Body of pancreas (tissue), 4 donors: Measurements from ENCODE around the gene PLEKHG4B. TPM values are rescaled to one million over a fixed set of nuclear protein-coding genes. Genes with fewer than 3 reads are reported as not detected.

Experiments used
- ATAC-seq: fragments of 150-250 bp; one replicate; pipeline ENCODE4 v1.9.1; 2016
- DNase-seq, 4 donors: peaks; one replicate each; pipeline ENCODE4 v3.0.0-alpha.2; 2019
- H3K27ac ChIP-seq, 4 donors: fragments of 200-600 bp; sonication (generic); 1 replicate in 3 of 4; 2 replicates in 1 of 4; pipeline versions ENCODE4 v1.5.1 to v1.6.1; 2016 to 2019; ENCODE audit warnings: mild to moderate bottlenecking in 1 of 4, mixed read lengths in 1 of 4, moderate library complexity in 1 of 4
- H3K27me3 ChIP-seq, 2 donors: fragments of 200-600 bp; sonication (generic); one replicate each; pipeline ENCODE4 v1.6.0; 2016; ENCODE audit warnings: mild to moderate bottlenecking in 1 of 2
- H3K36me3 ChIP-seq, 2 donors: fragments of 200-600 bp; sonication (generic); replicated peaks in 1 of 2; 2 replicates each; pipeline ENCODE4 v1.5.1; 2016; ENCODE audit warnings: low read depth in 2 of 2; ENCODE audit not compliant: insufficient read depth in 1 of 2
- H3K4me1 ChIP-seq: fragments of 200-600 bp; sonication (generic); one replicate; pipeline ENCODE4 v1.6.0; 2016
- H3K4me3 ChIP-seq, 2 donors: fragments of 200-600 bp; sonication (generic); 1 replicate in 1 of 2; 2 replicates in 1 of 2; pipeline ENCODE4 v1.5.1; 2016 to 2019
- H3K9me3 ChIP-seq, 3 donors: fragments of 200-600 bp; sonication (generic); 1 replicate in 2 of 3; 2 replicates in 1 of 3; pipeline ENCODE4 v1.5.1; 2016
- CTCF ChIP-seq, 7 experiments: fragments of 450-650 bp in 4 of 7; fragments of 200-600 bp in 3 of 7; sonication (generic) in 3 of 7; IDR thresholded peaks; one replicate each; pipeline ENCODE4 v1.5.1; 2016 to 2019; ENCODE audit warnings: antibody characterized with exemption in 7 of 7
- POLR2A ChIP-seq, 3 donors: fragments of 450-650 bp; IDR thresholded peaks; one replicate each; pipeline ENCODE4 v1.6.1; 2016; ENCODE audit warnings: antibody characterized with exemption in 3 of 3, mild to moderate bottlenecking in 2 of 3
- WGBS, 2 donors: methylation state at CpG; one replicate each; pipeline ENCODE4 v1.1.5; 2017; 5-methylcytosine and 5-hydroxymethylcytosine counted together
- intact Hi-C: fragments of 100-400 bp; cut with DNase I; formaldehyde crosslinking; loops from one replicate; pipeline ENCODE4 v1.15.1; 2023
- total RNA-seq, 2 donors: library from RNA; depleted of rRNA; stranded (reverse); fragments of >200 nt; gene quantifications; one replicate each; pipeline ENCODE4 v1.1.0, GENCODE V29; 2016

The PLEKHG4B gene
- total RNA-seq, 2 donors from 2014 or later: 0.99 to 1.3 TPM

- intact Hi-C loops: no loop called here
- H3K27ac ChIP-seq: no peak overlapping the region
- ATAC-seq: no peak
- no peak for DNase-seq
- no peaks in the 10 kb centered on the region for H3K36me3 ChIP-seq
- WGBS, 2 donors: 88 to 92% methylated on average over 13 to 15 of the region's 15 CpGs
- TF ChIP-seq POLR2A (IDR thresholded peaks at IDR 0.05) (no peak), CTCF (IDR thresholded peaks at IDR 0.05) (no peak)
- H3K27me3 ChIP-seq: peaks cover 0 to 6% of the 10 kb centered on the region in 2 donors
- H3K4me1 ChIP-seq: peaks cover 11% of the 10 kb centered on the region
- H3K9me3 ChIP-seq: no peaks in the 10 kb centered on the region
- no peak overlapping the region for H3K4me3 ChIP-seq
These were observed 1.4 kb downstream of the PLEKHG4B start for GRCh38 chr5:93221-93980.

GRCh38 chr5:94113-94892 lies 2.3 kb downstream of the PLEKHG4B start:
- DNase-seq (no peak), ATAC-seq (no peak)
- H3K4me3 ChIP-seq: no peak overlapping the region
- no peaks in the 10 kb centered on the region for H3K9me3 ChIP-seq
- peaks cover 11% of the 10 kb centered on the region for H3K4me1 ChIP-seq
- intact Hi-C loops: no loop called here
- no peak overlapping the region for H3K27ac ChIP-seq
- H3K27me3 ChIP-seq: peaks cover 0 to 6% of the 10 kb centered on the region in 2 donors
- H3K36me3 ChIP-seq: no peaks in the 10 kb centered on the region
- 92% methylated on average over 9 to 11 of the region's 11 CpGs for WGBS, 2 donors
- TF ChIP-seq CTCF (IDR thresholded peaks at IDR 0.05) (no peak), POLR2A (IDR thresholded peaks at IDR 0.05) (no peak)

GRCh38 chr5:95241-95980 lies 3.4 kb downstream of the PLEKHG4B start:
- ATAC-seq (no peak), DNase-seq (no peak)
- H3K27me3 ChIP-seq: peaks cover 0 to 6% of the 10 kb centered on the region in 2 donors
- TF ChIP-seq CTCF (IDR thresholded peaks at IDR 0.05) (no peak), POLR2A (IDR thresholded peaks at IDR 0.05) (no peak)
- no peak overlapping the region for H3K27ac ChIP-seq
- intact Hi-C loops: no loop called here
- no peak overlapping the region for H3K4me3 ChIP-seq
- 79 to 86% methylated on average over 12 of the region's 12 CpGs for WGBS, 2 donors
- H3K4me1 ChIP-seq: peaks cover 11% of the 10 kb centered on the region
- H3K9me3 ChIP-seq: no peaks in the 10 kb centered on the region
- H3K36me3 ChIP-seq: no peaks in the 10 kb centered on the region

- DNase-seq (no peak), ATAC-seq (no peak)
- no peaks in the 10 kb centered on the region for H3K27me3 ChIP-seq
- intact Hi-C loops: no loop called here
- H3K27ac ChIP-seq: no peak overlapping the region
- H3K36me3 ChIP-seq: no peaks in the 10 kb centered on the region
- WGBS, 2 donors: 60% methylated on average over 17 of the region's 17 CpGs
- H3K9me3 ChIP-seq: no peaks in the 10 kb centered on the region
- TF ChIP-seq CTCF (IDR thresholded peaks at IDR 0.05) (no peak), POLR2A (IDR thresholded peaks at IDR 0.05) (no peak)
- no peak overlapping the region for H3K4me3 ChIP-seq
- H3K4me1 ChIP-seq: peaks cover 3% of the 10 kb centered on the region
These were observed 5.2 kb downstream of the PLEKHG4B start for GRCh38 chr5:96976-97660.
